B cell (primary cell): ENCODE results near the gene SLC44A3.

Source experiments
- EZH2 ChIP-seq: IDR thresholded peaks from 2 replicates; pipeline ENCODE4 v1.6.1; 2012; ENCODE audit warnings: borderline replicate concordance, low read depth, mild to moderate bottlenecking, moderate library complexity, low read length; ENCODE audit not compliant: insufficient read depth, poor library complexity, severe bottlenecking
- TF ChIP-seq, protein P1 (sequence below): fragments of 200-600 bp; IDR thresholded peaks from one replicate; pipeline ENCODE4 v1.8.0; 2022; ENCODE audit warnings: antibody characterized with exemption, mild to moderate bottlenecking

DNA sequence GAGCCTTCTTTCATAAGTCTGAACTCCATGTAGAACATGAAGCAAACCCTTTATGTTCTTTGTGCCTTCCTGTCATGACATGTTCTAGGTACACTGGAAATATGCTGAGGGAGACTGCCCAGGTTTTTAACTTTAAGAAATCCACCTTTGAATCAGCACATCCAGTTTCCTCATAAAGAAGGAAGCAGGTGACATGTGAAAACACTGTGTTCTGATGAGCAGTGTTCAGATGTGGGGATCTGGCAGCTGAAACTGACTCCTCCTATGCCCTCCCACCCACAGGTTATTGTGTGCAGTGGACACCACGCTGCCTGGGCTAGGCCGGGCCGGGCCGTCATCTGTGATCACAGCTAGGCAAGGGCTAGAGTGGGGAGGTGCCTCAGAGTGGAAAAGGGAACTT is 55.6 kb downstream of the SLC44A3 start:
- TF ChIP-seq, protein P1, sequence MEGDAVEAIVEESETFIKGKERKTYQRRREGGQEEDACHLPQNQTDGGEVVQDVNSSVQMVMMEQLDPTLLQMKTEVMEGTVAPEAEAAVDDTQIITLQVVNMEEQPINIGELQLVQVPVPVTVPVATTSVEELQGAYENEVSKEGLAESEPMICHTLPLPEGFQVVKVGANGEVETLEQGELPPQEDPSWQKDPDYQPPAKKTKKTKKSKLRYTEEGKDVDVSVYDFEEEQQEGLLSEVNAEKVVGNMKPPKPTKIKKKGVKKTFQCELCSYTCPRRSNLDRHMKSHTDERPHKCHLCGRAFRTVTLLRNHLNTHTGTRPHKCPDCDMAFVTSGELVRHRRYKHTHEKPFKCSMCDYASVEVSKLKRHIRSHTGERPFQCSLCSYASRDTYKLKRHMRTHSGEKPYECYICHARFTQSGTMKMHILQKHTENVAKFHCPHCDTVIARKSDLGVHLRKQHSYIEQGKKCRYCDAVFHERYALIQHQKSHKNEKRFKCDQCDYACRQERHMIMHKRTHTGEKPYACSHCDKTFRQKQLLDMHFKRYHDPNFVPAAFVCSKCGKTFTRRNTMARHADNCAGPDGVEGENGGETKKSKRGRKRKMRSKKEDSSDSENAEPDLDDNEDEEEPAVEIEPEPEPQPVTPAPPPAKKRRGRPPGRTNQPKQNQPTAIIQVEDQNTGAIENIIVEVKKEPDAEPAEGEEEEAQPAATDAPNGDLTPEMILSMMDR, result no peak
- no peak for TF ChIP-seq EZH2
